Posterior cingulate gyrus (tissue), 11 donors: ENCODE data around the gene MAPKBP1.
"Not testable (repeated sequence)": the region's sequence is repeated elsewhere in the genome, so short reads cannot be mapped to it uniquely, and the experiment has no call there.

Experiments used
- DNase-seq, 10 donors: peaks; one replicate each; pipeline versions ENCODE4 v3.0.0 to v3.0.0-alpha.2; 2020 to 2021; ENCODE audit warnings: mixed read lengths in 3 of 10
- intact Hi-C: fragments of 100-400 bp; cut with DNase I; formaldehyde crosslinking; loops from one replicate; pipeline ENCODE4 v1.15.1; 2023

Gene MAPKBP1

GRCh38 chr15:41822957-41823356 is 48.7 kb downstream of the MAPKBP1 start:
- intact Hi-C loops = no loop called here

DNA sequence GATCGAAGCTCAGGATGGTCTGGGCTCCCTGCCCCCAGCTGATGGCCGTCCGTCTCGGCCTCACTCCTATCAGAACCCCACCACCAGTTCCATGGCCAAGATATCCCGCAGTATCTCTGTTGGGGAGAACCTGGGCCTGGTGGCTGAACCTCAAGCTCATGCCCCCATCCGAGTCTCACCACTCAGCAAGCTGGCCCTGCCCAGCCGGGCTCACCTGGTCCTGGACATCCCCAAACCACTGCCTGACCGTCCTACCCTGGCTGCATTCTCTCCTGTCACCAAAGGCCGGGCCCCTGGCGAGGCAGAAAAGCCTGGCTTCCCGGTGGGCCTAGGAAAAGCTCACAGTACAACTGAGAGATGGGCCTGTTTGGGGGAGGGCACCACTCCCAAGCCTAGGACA is 49.2 kb downstream of the MAPKBP1 start:
- peak in 1 of 10 donors; percentile 59 for DNase-seq
- intact Hi-C loops = no loop called here

More at GRCh38 chr15:41822957-41823356, 48.7 kb downstream of the MAPKBP1 start:
- DNase-seq = peak in 1 of 10 donors; percentile 75

- intact Hi-C loops = no loop called here
- DNase-seq = peak in 1 of 10 donors; percentile 67
Measured at GRCh38 chr15:41824062-41824745, 49.9 kb downstream of the MAPKBP1 start.

GRCh38 chr15:41825145-41825544 is 50.9 kb downstream of the MAPKBP1 start:
- peak in 1 of 10 donors; percentile 78 for DNase-seq
- intact Hi-C loops = loop anchor here (5.0 kb wide), 2 partner anchors 53 to 268 kb away; partner anchors contain the start of genes MAPKBP1 and TYRO3

DNA sequence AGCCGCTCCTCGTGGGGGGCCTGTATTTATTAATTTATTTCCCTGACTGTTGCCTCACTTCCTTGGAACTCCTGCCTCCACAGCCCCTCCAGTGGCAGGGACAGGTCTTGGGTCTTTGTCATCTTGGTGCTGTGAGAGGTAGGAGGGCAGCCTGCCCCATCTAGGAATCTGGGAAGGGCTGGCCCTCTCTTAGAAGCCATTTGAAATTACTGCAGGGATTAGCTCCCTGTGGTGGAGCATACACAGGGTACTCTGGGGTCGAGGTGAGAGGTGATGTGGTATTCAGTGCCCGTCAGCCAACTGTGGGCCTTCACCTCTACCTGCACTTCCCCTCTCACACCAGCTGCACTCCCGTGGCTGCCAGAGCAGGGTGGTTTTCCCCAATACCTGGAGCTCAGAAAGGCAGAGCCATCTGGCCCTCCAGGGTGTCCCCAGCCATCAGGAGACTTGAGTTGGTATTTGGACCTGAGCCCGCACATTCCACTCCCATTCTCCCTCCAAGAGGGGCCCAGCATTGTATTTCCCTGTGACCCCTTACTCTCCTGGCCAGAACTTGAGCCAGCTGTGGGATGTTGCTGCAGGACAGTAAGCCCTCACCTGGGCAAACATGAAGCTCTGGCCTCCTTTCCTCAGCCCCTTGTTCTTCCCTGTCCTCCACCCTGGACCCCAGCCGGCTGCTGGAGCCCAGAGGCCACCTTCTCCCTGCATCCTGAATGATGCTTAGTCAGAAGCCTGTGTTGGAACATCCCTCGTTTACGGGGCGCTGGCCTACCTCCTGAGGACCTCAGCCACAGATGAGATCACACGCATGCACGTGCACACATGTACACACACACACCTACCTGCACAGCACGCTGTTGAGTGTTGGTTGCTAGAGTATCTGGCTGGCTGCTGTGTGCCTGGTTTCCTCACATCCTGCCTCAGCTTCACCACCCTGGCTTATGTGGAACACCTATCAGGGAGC is 51.6 kb downstream of the MAPKBP1 start:
- intact Hi-C loops = loop anchor here (5.0 kb wide), 2 partner anchors 54 to 269 kb away; partner anchors contain the start of genes MAPKBP1 and TYRO3
- peak in 2 of 10 donors; percentile 68 for DNase-seq

DNA sequence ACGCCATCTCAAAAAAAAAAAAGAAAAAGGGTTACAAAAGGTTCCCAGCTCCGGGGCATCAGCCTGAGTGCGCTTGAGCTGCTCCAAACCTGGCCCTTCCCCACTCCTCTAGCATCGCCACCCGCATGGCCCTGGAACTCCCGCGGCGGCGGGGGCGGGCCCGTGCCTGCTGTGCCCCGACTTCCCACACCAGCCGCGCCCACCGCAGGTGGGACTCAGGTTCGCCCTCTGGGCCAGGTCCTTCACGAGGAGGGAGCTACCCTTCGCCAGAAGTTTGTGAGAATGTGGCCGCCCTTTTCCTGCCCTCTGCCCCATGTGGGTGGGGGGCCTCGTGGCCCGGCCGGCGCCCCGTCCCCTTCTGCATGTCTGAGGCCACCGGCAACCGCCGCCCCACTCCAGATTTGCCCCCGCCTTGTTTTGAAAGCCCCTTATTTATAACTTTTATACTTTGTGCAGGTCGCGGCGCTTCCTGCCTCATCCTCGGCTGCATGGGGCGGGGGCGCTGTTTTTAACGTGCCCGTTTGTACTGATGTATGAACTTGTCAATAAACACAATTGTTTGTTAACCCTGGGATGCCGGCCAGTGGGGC is 53.1 kb downstream of the MAPKBP1 start:
- intact Hi-C loops = loop anchor here (5.0 kb wide), 2 partner anchors 55 to 270 kb away; partner anchors contain the start of genes MAPKBP1 and TYRO3
- no peak for DNase-seq

DNA sequence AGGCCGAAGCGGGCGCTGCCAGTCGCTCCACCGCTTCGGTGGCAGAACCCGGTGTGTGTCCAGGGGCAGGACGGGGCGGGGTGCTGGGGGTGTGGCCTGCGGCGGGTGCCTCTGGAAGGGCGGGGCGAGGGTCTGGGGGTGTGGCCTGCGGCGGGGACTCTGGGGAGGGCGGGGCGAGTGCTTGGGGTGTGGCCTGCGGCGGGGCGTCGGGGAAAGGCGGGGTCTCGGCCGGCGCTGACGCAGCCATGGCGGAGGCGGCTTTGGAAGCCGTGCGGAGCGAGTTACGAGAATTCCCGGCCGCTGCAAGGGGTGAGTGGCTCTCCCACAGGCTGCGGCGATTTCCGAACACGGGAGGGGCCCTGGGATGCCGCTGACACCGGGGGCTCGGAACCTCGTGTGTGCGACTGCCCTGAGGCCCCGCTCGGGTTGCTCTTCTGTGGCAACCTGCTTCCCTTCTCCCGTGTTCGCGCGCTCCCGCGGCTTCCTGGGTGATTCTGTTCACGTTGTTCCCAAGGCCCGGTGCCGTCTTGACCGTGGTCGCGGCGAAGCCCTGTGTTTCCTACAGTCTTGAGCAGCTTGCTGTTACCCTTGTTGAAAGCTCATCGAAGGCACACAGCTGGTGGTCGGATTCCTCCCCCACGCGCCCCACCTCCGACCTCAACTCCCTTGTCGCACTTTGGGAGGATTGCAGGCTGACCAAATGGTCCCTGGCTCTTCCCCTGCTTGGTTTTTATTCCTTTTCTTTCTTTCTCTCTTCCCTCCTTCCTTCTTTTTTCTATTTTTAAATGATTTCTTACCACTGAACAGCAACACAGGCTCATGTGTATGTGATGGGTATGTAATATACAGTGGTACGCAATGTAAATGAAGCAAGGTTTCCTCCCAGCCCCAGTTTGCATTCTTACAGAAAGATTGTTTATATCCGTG is 53.9 kb downstream of the MAPKBP1 start, which contains the start of gene JMJD7:
Gene JMJD7, plus strand, starts transcription at position 213 of the 927 bp plus-strand sequence. Its CDS starts 33 bp downstream, at position 246.
- peak; percentile 88 to 99 (median 96) for DNase-seq
- intact Hi-C loops = loop anchor here (5.0 kb wide), 2 partner anchors 56 to 271 kb away; partner anchors contain the start of genes MAPKBP1 and TYRO3

GRCh38 chr15:41828807-41829141 is 54.5 kb downstream of the MAPKBP1 start:
- intact Hi-C loops = loop anchor here (5.0 kb wide), 2 partner anchors 56 to 271 kb away; partner anchors contain the start of genes MAPKBP1 and TYRO3
- no peak for DNase-seq

GRCh38 chr15:41829959-41830646 is 55.8 kb downstream of the MAPKBP1 start:
- no peak for DNase-seq
- intact Hi-C loops = loop anchor here (5.0 kb wide), 2 partner anchors 58 to 273 kb away; partner anchors contain the start of genes MAPKBP1 and TYRO3

- DNase-seq, intact Hi-C loops: not testable (repeated sequence)
Measured at GRCh38 chr15:41831291-41831690, 57.0 kb downstream of the MAPKBP1 start.

- intact Hi-C loops = no loop called here
- no peak for DNase-seq
Measured at GRCh38 chr15:41832208-41832607, 57.9 kb downstream of the MAPKBP1 start.

DNA sequence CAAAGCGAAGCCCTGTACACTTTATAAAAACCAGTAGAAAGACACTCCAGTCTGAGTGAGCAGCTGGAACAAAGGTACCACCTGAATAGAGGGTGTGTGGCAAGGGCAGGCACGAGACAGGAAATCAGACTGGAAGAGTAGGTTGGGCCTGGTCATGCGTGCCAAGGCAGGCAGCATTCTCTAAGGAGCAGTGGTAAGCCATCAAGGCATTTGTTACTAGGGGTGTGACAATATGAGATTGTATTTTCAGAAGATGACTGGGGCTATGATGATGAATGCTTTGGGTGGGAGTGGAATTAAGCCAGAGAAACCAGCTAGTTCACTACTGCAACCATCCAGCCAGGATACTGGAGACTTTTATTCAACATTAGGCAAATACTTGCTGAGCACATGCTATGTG is 58.6 kb downstream of the MAPKBP1 start:
- intact Hi-C loops = no loop called here
- no peak for DNase-seq

DNA sequence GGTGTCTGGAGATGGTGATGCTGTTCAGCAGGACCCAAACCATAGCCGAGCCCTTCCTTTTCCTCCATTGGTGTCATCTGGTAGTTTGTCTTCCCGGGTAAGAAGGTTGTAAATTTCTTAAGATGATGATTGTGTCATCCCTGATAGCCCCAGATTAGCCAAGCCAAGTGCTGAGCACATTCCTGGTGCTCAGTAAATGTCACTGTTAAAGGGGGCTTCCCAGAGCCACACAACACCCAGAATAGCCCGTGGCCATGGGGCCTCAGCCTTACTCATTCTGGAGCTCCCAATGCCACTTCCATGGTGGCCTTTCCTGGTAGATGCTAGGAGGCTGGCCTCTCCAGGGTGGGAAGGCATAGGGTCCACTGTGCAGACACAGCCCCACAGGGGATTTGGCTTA is 59.8 kb downstream of the MAPKBP1 start:
- intact Hi-C loops = no loop called here
- DNase-seq = no peak

DNA sequence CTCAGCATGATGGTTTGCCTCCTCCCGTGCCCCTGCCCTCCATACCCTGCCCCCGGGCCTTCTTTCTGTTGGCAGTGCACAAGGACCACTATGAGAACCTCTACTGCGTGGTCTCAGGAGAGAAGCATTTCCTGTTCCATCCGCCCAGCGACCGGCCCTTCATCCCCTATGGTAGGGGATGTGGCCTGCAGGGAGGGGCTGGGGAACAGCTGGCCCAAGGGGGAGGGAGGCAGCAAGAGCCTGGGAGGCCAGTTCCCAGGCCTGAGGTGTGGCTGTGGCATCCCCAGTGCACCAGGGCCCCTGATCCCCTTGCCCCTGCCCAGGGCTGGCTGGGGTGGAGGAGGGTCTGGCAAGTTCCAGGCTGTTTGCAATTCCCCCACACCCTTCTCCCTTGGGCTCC is 61.8 kb downstream of the MAPKBP1 start:
- intact Hi-C loops = no loop called here
- no peak for DNase-seq

- no peak for DNase-seq
- intact Hi-C loops = no loop called here
Measured at GRCh38 chr15:41836713-41837454, 62.6 kb downstream of the MAPKBP1 start.

DNA sequence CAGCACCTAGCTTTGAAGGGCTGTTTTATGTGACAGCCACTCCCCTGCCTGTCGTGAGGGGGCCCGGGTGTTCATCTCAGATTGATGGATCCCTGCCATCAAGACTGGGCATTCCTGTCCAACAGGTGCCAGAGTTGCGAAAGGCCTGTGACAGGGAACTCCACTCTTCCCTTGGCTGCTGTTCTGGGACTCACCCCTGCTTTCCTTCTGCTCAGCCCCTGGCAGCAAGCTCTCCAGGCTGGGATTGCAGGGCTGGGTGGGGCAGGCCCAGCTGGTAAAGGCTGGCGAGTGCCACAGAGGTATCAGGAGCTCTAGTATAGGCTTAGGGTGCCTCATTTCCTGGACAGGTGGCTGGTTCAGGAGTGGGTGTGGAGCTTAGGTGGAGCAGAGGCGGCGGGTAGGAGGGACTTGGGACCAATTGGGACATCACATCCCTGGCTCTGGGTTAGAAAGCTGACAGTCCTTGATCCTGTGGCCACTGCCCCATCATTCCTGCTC is 64.2 kb downstream of the MAPKBP1 start, which contains the start of gene PLA2G4B:
Gene PLA2G4B, plus strand, starts transcription at position 448 of the 498 bp plus-strand sequence. CDS start 67 bp downstream, outside the sequence.
- DNase-seq = no peak
- intact Hi-C loops = no loop called here

- intact Hi-C loops = no loop called here
- no peak for DNase-seq
Measured at GRCh38 chr15:41839781-41840491, 65.7 kb downstream of the MAPKBP1 start.
